H1 (cell line): ENCODE results near the gene CCDC195. TPM values are rescaled to one million over a fixed set of nuclear protein-coding genes. Genes with fewer than 3 reads are reported as not detected.

ENCODE experiments used
- CTCF ChIA-PET: fragments of 300-600 bp; sonication (Branson Sonifier 250); formaldehyde crosslinking; loops from one replicate; lab custom pipeline; 2021; ENCODE audit not compliant: partially characterized antibody; lab: Charles Lee
- POLR2A ChIA-PET: fragments of 300-600 bp; sonication (Branson Sonifier 250); formaldehyde crosslinking; loops from one replicate; lab custom pipeline; 2021; ENCODE audit warnings: inconsistent platforms; ENCODE audit not compliant: partially characterized antibody; lab: Charles Lee
- DNase-seq, 2 experiments: peaks; one replicate each; pipeline versions ENCODE4 v3.0.0 to v3.0.0-alpha.2; 2010 to 2022; ENCODE audit warnings: low spot score in 2 of 2, low read depth in 1 of 2, mixed read lengths in 1 of 2
- FAIRE-seq: peaks from 2 replicates; lab custom pipeline; 2011; peaks lifted over from hg19 to GRCh38; lab: Jason Lieb, UNC
- H2AFZ ChIP-seq: 2 replicates; pipeline ENCODE4 v1.8.1; 2012; ENCODE audit warnings: low read length, inconsistent platforms
- H2AK5ac ChIP-seq: 2 replicates; pipeline ENCODE4 v1.6.1; 2013; ENCODE audit warnings: low read depth, low read length
- H2BK120ac ChIP-seq: replicated peaks from 2 replicates; pipeline ENCODE3; 2013; ENCODE audit warnings: low read depth, low read length, inconsistent platforms
- H2BK12ac ChIP-seq: 2 replicates; pipeline ENCODE4 v1.6.1; 2013; ENCODE audit warnings: low read depth, low read length
- H2BK15ac ChIP-seq: 2 replicates; pipeline ENCODE4 v1.6.1; 2013; ENCODE audit warnings: low read length
- H2BK20ac ChIP-seq: 2 replicates; pipeline ENCODE4 v1.6.1; 2013; ENCODE audit warnings: low read length
- H2BK5ac ChIP-seq: 2 replicates; pipeline ENCODE4 v1.6.1; 2013; ENCODE audit warnings: low read depth, low read length
- H3K14ac ChIP-seq: 2 replicates; pipeline ENCODE4 v1.6.1; 2013; ENCODE audit warnings: inconsistent platforms; ENCODE audit not compliant: insufficient read length
- H3K18ac ChIP-seq: 2 replicates; pipeline ENCODE4 v1.6.1; 2013; ENCODE audit warnings: low read length; ENCODE audit errors: extremely low read depth
- H3K23ac ChIP-seq: 2 replicates; pipeline ENCODE4 v1.6.1; 2013; ENCODE audit warnings: inconsistent platforms; ENCODE audit not compliant: insufficient read length
- H3K23me2 ChIP-seq: 2 replicates; pipeline ENCODE4 v1.6.1; 2013; ENCODE audit warnings: low read depth, low read length
- H3K27ac ChIP-seq: 2 replicates; pipeline ENCODE4 v1.6.1; 2011; ENCODE audit warnings: low read depth, low read length, inconsistent platforms
- H3K27me3 ChIP-seq, 4 experiments: replicated peaks in 1 of 4; 1 replicate in 1 of 4; 2 replicates in 3 of 4; pipeline versions ENCODE4 v1.6.1 to v1.8.1; 2011 to 2013; ENCODE audit warnings: low read length in 3 of 4, mild to moderate bottlenecking in 3 of 4, inconsistent platforms in 2 of 4, mixed read lengths in 2 of 4, moderate library complexity in 1 of 4; ENCODE audit not compliant: control insufficient read depth in 3 of 4, insufficient read depth in 3 of 4; ENCODE audit errors: extremely low read depth in 1 of 4
- H3K36me3 ChIP-seq, 4 experiments: 2 replicates each; pipeline versions ENCODE4 v1.6.1 to v1.8.1; 2011 to 2013; ENCODE audit warnings: mild to moderate bottlenecking in 4 of 4, low read length in 3 of 4, moderate library complexity in 2 of 4, control low read depth in 1 of 4, inconsistent platforms in 1 of 4; ENCODE audit not compliant: insufficient read depth in 4 of 4, control insufficient read depth in 2 of 4
- H3K4ac ChIP-seq: replicated peaks from 2 replicates; pipeline ENCODE3; 2013; ENCODE audit warnings: low read length, low read depth, mixed read lengths, inconsistent platforms; ENCODE audit not compliant: insufficient read length
- H3K4me1 ChIP-seq, 4 experiments: replicated peaks in 1 of 4; 1 replicate in 1 of 4; 2 replicates in 3 of 4; pipeline versions ENCODE4 v1.6.1 to v1.8.1; 2011 to 2013; ENCODE audit warnings: low read length in 3 of 4, inconsistent platforms in 2 of 4, mixed read lengths in 1 of 4; ENCODE audit not compliant: insufficient read depth in 4 of 4, control insufficient read depth in 3 of 4
- H3K4me2 ChIP-seq, 2 experiments: 2 replicates each; pipeline versions ENCODE4 v1.6.1 to v1.8.1; 2011 to 2013; ENCODE audit warnings: low read depth in 2 of 2, low read length in 2 of 2, control low read depth in 1 of 2, inconsistent platforms in 1 of 2, mild to moderate bottlenecking in 1 of 2; ENCODE audit not compliant: insufficient read depth in 1 of 2
- H3K4me3 ChIP-seq, 4 experiments: fragments of 200-600, 300-600 bp in 1 of 4; sonication (generic), shearing (Covaris generic), sonication (Bioruptor Twin) in 1 of 4; 2 replicates each; pipeline versions ENCODE4 v1.5.1 to v1.8.1; 2011 to 2016; ENCODE audit warnings: low read length in 4 of 4, low read depth in 3 of 4, control low read depth in 2 of 4, inconsistent platforms in 2 of 4, mild to moderate bottlenecking in 2 of 4, mixed read lengths in 1 of 4, moderate library complexity in 1 of 4; ENCODE audit not compliant: insufficient read depth in 2 of 4; ENCODE audit errors: extremely low read depth in 1 of 4
- H3K56ac ChIP-seq: replicated peaks from 2 replicates; pipeline ENCODE3; 2013; ENCODE audit warnings: low read depth, mild to moderate bottlenecking, mixed read lengths, low read length, inconsistent platforms; ENCODE audit not compliant: insufficient read length
- H3K79me1 ChIP-seq: 2 replicates; pipeline ENCODE4 v1.6.1; 2013; ENCODE audit warnings: low read depth, low read length, control low read depth
- H3K79me2 ChIP-seq, 2 experiments: 2 replicates each; pipeline versions ENCODE4 v1.6.1 to v1.8.1; 2012 to 2013; ENCODE audit warnings: low read length in 2 of 2, mild to moderate bottlenecking in 2 of 2, inconsistent platforms in 1 of 2; ENCODE audit not compliant: insufficient read depth in 2 of 2, control insufficient read depth in 1 of 2
- H3K9ac ChIP-seq, 4 experiments: replicated peaks in 1 of 4; 1 replicate in 1 of 4; 2 replicates in 3 of 4; pipeline versions ENCODE4 v1.6.1 to v1.8.1; 2011 to 2013; ENCODE audit warnings: low read depth in 3 of 4, low read length in 3 of 4, control low read depth in 2 of 4, mild to moderate bottlenecking in 2 of 4, moderate library complexity in 2 of 4, inconsistent platforms in 1 of 4; ENCODE audit errors: extremely low read depth in 1 of 4
- H3K9me3 ChIP-seq, 2 experiments: 2 replicates each; pipeline versions ENCODE4 v1.6.1 to v1.8.1; 2012 to 2013; ENCODE audit warnings: mild to moderate bottlenecking in 2 of 2, moderate library complexity in 2 of 2, control low read depth in 1 of 2, inconsistent platforms in 1 of 2, low read depth in 1 of 2, low read length in 1 of 2, mixed read lengths in 1 of 2; ENCODE audit not compliant: insufficient read depth in 2 of 2
- H4K20me1 ChIP-seq, 2 experiments: replicated peaks in 1 of 2; 2 replicates each; pipeline versions ENCODE3 to v1.8.1; 2011 to 2013; ENCODE audit warnings: inconsistent platforms in 2 of 2, low read length in 2 of 2, mild to moderate bottlenecking in 1 of 2; ENCODE audit not compliant: insufficient read depth in 2 of 2, control insufficient read depth in 1 of 2
- H4K5ac ChIP-seq: 2 replicates; pipeline ENCODE4 v1.6.1; 2013; ENCODE audit warnings: low read length, low read depth, mixed read lengths, inconsistent platforms; ENCODE audit not compliant: insufficient read length
- H4K8ac ChIP-seq: 2 replicates; pipeline ENCODE4 v1.8.0; 2013; ENCODE audit warnings: mild to moderate bottlenecking, moderate library complexity, low read length, inconsistent platforms; ENCODE audit not compliant: insufficient read depth; ENCODE audit errors: extremely low read depth
- H4K91ac ChIP-seq: replicated peaks from 2 replicates; pipeline ENCODE3; 2013; ENCODE audit warnings: low read length, mixed read lengths, inconsistent platforms; ENCODE audit not compliant: insufficient read length
- BACH1 ChIP-seq: IDR thresholded peaks from 2 replicates; pipeline ENCODE4 v1.6.1; 2012; ENCODE audit warnings: low read length, improper control_type of control experiment
- JUND ChIP-seq: IDR thresholded peaks from 2 replicates; pipeline ENCODE4 v1.6.1; 2011; ENCODE audit warnings: mild to moderate bottlenecking, improper control_type of control experiment, low read length
- KDM5A ChIP-seq: fragments of 200-600 bp; IDR thresholded peaks from 2 replicates; pipeline ENCODE4 v1.7.1; 2012; ENCODE audit warnings: mild to moderate bottlenecking, low read length, inconsistent platforms, mixed read lengths
- RAD21 ChIP-seq, 2 experiments: IDR thresholded peaks in 1 of 2; conservative IDR thresholded peaks in 1 of 2; 2 replicates each; pipeline ENCODE4 v1.6.1; 2011; ENCODE audit warnings: low read depth in 2 of 2, low read length in 2 of 2, improper control_type of control experiment in 1 of 2, inconsistent platforms in 1 of 2, mild to moderate bottlenecking in 1 of 2, moderate library complexity in 1 of 2
- ZNF274 ChIP-seq: IDR thresholded peaks from 2 replicates; pipeline ENCODE4 v1.7.0; 2012; ENCODE audit warnings: low read length, borderline replicate concordance; ENCODE audit errors: extremely low read depth
- WGBS, 2 experiments: shearing (Covaris generic) in 1 of 2; methylation state at CpG; one replicate each; pipeline versions ENCODE4 v1.1.6 to v1.1.7; 2013 to 2015; ENCODE audit warnings: low lambda C conversion rate in 2 of 2, mixed read lengths in 2 of 2, inconsistent platforms in 1 of 2, low coverage in 1 of 2, missing lambda C conversion rate in 1 of 2; ENCODE audit not compliant: insufficient replicate concordance in 2 of 2, insufficient coverage in 1 of 2, insufficient read length in 1 of 2; ENCODE audit errors: extremely low coverage in 1 of 2, missing lambda C conversion rate in 1 of 2; 5-methylcytosine and 5-hydroxymethylcytosine counted together
- long read RNA-seq, 2 experiments: library from RNA in 1 of 2; library from capped mRNA in 1 of 2; stranded (forward); transcript quantifications; one replicate each; pipeline ENCODE4 v2.0.0, GENCODE V29; 2021; ENCODE audit warnings: inconsistent platforms in 1 of 2
- polyA minus RNA-seq, 3 experiments: library from RNA; depleted of rRNA, polyadenylated mRNA; stranded (reverse); fragments of >200 nt; gene quantifications; 1 replicate in 2 of 3; 2 replicates in 1 of 3; pipeline ENCODE4 v1.2.3, GENCODE V29; 2011
- polyA plus RNA-seq, 7 experiments: library from polyadenylated mRNA; depleted of rRNA in 3 of 7; stranded (reverse) in 5 of 7; unstranded in 2 of 7; fragments of >200 nt in 5 of 7; fragments of 200-250 nt in 2 of 7; gene quantifications; 1 replicate in 5 of 7; 2 replicates in 1 of 7; 4 replicates in 1 of 7; pipeline versions ENCODE4 v1.2.1 to v1.2.3, GENCODE V29; 2011 to 2013; ENCODE audit warnings: missing spikeins in 2 of 7, mixed read lengths in 2 of 7
- total RNA-seq: library from RNA; stranded (reverse); fragmentation: NEBNext Ultra II Directional; extraction: Animal tissue kit (Norgen Biotek cat#: 25700); gene quantifications from 2 replicates; pipeline ENCODE4 v1.2.1, GENCODE V29; 2021
- TF ChIP-seq, protein P1 (sequence below): IDR thresholded peaks from 2 replicates; pipeline ENCODE4 v1.6.1; 2011; ENCODE audit warnings: low read depth, mild to moderate bottlenecking, low read length; ENCODE audit not compliant: insufficient read depth

CCDC195 gene, protein sequence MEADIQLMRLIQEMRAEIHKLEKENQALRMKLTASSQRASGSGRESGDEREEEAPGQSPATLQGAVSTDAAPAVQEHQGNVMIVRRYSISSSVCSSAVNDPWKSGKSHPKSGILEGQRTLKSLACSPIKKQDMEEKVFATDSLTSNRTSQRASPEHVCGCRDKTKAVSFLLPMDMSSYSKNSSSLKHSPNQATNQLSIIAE
- total RNA-seq (not detected in 2 replicates), polyA plus RNA-seq (2011; rRNA removed) (not detected in 2 replicates), polyA minus RNA-seq (2011; rRNA and poly(A)+ RNA removed) (not detected in 2 replicates)
- polyA plus RNA-seq (2011; cell fraction: cytosol; rRNA removed) = not detected
- not detected for polyA plus RNA-seq (2011; cell fraction: nucleus; rRNA removed)
- not detected in 4 replicates for polyA plus RNA-seq (2012, experiment 1 of 2)
- not detected for polyA plus RNA-seq (2012, experiment 2 of 2)
- not detected for polyA plus RNA-seq (2013, experiment 1 of 2)
- not detected for polyA plus RNA-seq (2013, experiment 2 of 2)
- not detected for polyA minus RNA-seq (2011; cell fraction: cytosol; rRNA and poly(A)+ RNA removed)
- polyA minus RNA-seq (2011; cell fraction: nucleus; rRNA and poly(A)+ RNA removed) = not detected
- long read RNA-seq, experiment 1 = 0 reads
- long read RNA-seq, experiment 2 = 0 reads

DNA sequence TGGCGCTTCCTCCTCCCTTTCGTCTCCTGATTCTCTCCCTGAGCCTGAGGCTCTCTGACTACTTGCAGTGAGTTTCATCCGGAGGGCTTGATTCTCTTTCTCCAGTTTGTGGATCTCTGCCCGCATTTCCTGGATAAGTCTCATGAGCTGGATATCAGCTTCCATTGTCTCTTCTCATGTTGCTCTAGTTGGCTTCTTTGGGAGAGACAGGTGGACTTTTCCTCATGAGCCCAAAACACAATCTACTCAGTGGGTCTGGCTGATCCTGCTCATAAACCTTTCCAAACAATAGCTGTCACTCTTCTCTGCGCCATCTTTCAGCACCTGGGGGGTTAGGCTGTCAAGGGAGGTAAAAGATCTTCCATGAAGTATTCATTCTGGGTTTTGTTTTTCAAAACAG is at the start of gene CCDC195:
Gene CCDC195 (minus strand): TSS at position 165 of the 400 bp plus-strand sequence. CDS start 0 bp downstream, at position 165.
- Histone ChIP-seq H3K18ac (no peak within 1 kb of the TSS), H3K27me3 (no peaks in the 10 kb centered on the region), H3K27ac (no peak within 1 kb of the TSS), H2AFZ (no peak within 1 kb of the TSS), H3K79me2 (no peaks in the 10 kb centered on the region), H4K8ac (no peak within 1 kb of the TSS), H3K23me2 (no peaks in the 10 kb centered on the region), H3K4me1 (no peaks in the 10 kb centered on the region), H3K4ac (no peak within 1 kb of the TSS), H4K5ac (no peak within 1 kb of the TSS), H3K14ac (no peak within 1 kb of the TSS), H3K4me2 (no peak within 1 kb of the TSS), H3K9me3 (no peaks in the 10 kb centered on the region), H2BK5ac (no peak within 1 kb of the TSS), H3K56ac (no peak within 1 kb of the TSS), H4K91ac (no peak within 1 kb of the TSS), H2BK12ac (no peak within 1 kb of the TSS), H2BK20ac (no peak within 1 kb of the TSS), H2AK5ac (no peak within 1 kb of the TSS), H3K9ac (no peak within 1 kb of the TSS), H2BK120ac (no peak within 1 kb of the TSS), H3K23ac (no peak within 1 kb of the TSS), H3K4me3 (no peak within 1 kb of the TSS), H3K36me3 (no peaks in the 10 kb centered on the region), H4K20me1 (no peaks in the 10 kb centered on the region), H2BK15ac (no peak within 1 kb of the TSS), H3K79me1 (no peaks in the 10 kb centered on the region)
- ChIA-PET CTCF (no interaction called here), POLR2A (no interaction called here)
- 90% methylated on average over 5 of the region's 5 CpGs; no CpG with 5 or more reads in 1 of the 2 experiments for WGBS, 2 experiments
- no peak for TF ChIP-seq JUND
- no peak for TF ChIP-seq ZNF274
- TF ChIP-seq KDM5A = no peak
- TF ChIP-seq BACH1 = no peak
- TF ChIP-seq, protein P1, sequence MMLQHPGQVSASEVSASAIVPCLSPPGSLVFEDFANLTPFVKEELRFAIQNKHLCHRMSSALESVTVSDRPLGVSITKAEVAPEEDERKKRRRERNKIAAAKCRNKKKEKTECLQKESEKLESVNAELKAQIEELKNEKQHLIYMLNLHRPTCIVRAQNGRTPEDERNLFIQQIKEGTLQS = no peak
- TF ChIP-seq RAD21 (IDR thresholded peaks at IDR 0.05 in 1 of 2, conservative IDR thresholded peaks at IDR 0.05 in 1 of 2; ENCODE audit: low read depth in 2 of 2, low read length in 2 of 2) = no peak
- FAIRE-seq (no peak), DNase-seq (no peak)
